ENCODE results near the gene AOPEP.

- no peak for TF ChIP-seq USF1 (IDR thresholded peaks at IDR 0.05)
- no peak for TF ChIP-seq CREB1 (IDR thresholded peaks at IDR 0.05; ENCODE audit: low read depth)
- TF ChIP-seq MAX (IDR thresholded peaks at IDR 0.05), result no peak
- TF ChIP-seq EP300 (IDR thresholded peaks at IDR 0.05; ENCODE audit: borderline replicate concordance), result no peak
- no peak for TF ChIP-seq FOXM1 (IDR thresholded peaks at IDR 0.05; ENCODE audit: borderline replicate concordance, low read depth)
- no peak for TF ChIP-seq REST (IDR thresholded peaks at IDR 0.05; ENCODE audit: low read depth)
- TF ChIP-seq EGR1 (IDR thresholded peaks at IDR 0.05), result no peak
- TF ChIP-seq ZBTB7A (IDR thresholded peaks at IDR 0.05; ENCODE audit: low read depth), result no peak
- no peak for TF ChIP-seq CEBPB (IDR thresholded peaks at IDR 0.05)
- no peak for TF ChIP-seq YY1 (IDR thresholded peaks at IDR 0.05; ENCODE audit: low read depth)
- TF ChIP-seq RAD21 (IDR thresholded peaks at IDR 0.05; ENCODE audit: low read depth), result no peak
Measured at GRCh38 chr9:94979904-94980507, 253.5 kb downstream of the AOPEP start.
